ENCODE measurements around the gene ITGA3.

- TF ChIP-seq CTCF (IDR thresholded peaks at IDR 0.05) (no peak), ZFX (IDR thresholded peaks at IDR 0.05; ENCODE audit: borderline replicate concordance) (no peak)
Measured at GRCh38 chr17:50023520-50023919, 32.4 kb upstream of the ITGA3 start.
